ENCODE results near the gene DNAJB13.

DNAJB13 gene

DNA sequence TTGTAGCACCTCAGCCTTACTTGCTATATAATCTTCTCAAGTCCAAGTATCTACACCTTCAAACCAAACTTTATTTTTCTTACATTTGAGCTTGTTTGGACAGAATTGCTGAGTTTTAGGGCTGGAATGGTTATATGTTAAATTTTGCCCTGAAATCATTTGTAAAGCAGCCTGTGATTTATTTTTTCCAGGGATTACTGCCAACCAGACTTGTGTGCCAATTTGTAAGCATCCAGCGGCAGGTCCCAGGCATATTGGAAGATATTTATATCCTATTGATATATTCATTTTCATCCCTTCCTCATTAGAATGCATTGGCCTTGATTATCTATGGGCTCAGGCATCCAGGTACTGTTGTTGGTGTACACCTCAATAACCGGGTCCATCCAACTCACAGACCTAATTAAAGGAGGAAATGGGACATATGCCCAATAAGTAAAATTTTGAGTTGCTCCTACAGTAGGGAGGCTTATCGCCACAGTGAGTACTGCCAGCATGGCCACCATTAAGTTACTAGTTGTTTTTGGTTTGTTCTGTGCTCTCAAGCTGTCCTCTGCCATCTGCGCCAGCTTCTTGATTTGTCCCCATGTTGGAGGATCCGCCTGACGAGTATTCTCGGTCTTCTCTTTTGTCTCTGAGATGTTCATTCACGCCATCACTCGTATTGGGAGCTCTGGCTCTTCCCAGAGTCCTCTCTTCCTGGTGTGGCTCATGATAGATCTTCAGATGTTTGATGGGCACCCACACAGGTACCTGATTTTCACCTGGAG, 9.8 kb upstream of the DNAJB13 start:
- Histone ChIP-seq H3K9me3 (ENCODE audit: control insufficient read depth, insufficient read depth, low read length) (peaks cover 20% of the 10 kb centered on the region), H3K4me1 (ENCODE audit: insufficient read depth, low read length) (no peaks in the 10 kb centered on the region), H3K36me3 (ENCODE audit: insufficient read depth, low read length) (no peaks in the 10 kb centered on the region), H3K9ac (ENCODE audit: low read depth, low read length) (no peak overlapping the region)

GRCh38 chr11:73942010-73942409, 8.8 kb upstream of the DNAJB13 start:
- Histone ChIP-seq H3K9ac (ENCODE audit: low read depth, low read length) (no peak overlapping the region), H3K9me3 (ENCODE audit: control insufficient read depth, insufficient read depth, low read length) (peaks cover 24% of the 10 kb centered on the region), H3K4me1 (ENCODE audit: insufficient read depth, low read length) (no peaks in the 10 kb centered on the region), H3K36me3 (ENCODE audit: insufficient read depth, low read length) (no peaks in the 10 kb centered on the region)

- Histone ChIP-seq H3K9ac (ENCODE audit: low read depth, low read length) (no peak overlapping the region), H3K4me1 (ENCODE audit: insufficient read depth, low read length) (no peaks in the 10 kb centered on the region), H3K9me3 (ENCODE audit: control insufficient read depth, insufficient read depth, low read length) (peaks cover 21% of the 10 kb centered on the region; the same call in 1 of the 2 replicates), H3K36me3 (ENCODE audit: insufficient read depth, low read length) (no peaks in the 10 kb centered on the region)
Measured at GRCh38 chr11:73944085-73944484, 6.7 kb upstream of the DNAJB13 start.

DNA sequence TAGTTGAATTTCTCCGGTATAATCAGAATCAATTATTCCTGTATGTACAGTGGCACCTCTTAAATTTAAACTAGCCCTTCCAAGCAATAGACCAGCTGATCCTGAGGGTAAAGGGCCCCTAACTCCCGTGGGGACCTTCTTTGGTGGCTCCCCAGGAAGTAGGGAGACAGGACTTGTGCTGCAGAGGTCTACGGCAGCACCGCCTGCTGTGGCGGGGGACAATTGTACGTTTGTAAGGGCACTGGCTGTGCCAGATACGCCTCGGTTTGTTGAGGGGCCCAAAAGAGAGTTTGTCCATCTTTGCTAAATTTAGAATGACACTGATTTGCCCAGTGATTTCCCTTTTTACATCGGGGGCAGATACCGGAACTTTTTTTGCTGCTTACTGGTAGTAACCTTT, 5.9 kb upstream of the DNAJB13 start:
- no peaks in the 10 kb centered on the region for H3K36me3 ChIP-seq (ENCODE audit: insufficient read depth, low read length)
- no peak overlapping the region for H3K9ac ChIP-seq (ENCODE audit: low read depth, low read length)
- peaks cover 16% of the 10 kb centered on the region; the same call in 1 of the 2 replicates for H3K9me3 ChIP-seq (ENCODE audit: control insufficient read depth, insufficient read depth, low read length)
- no peaks in the 10 kb centered on the region for H3K4me1 ChIP-seq (ENCODE audit: insufficient read depth, low read length)

DNA sequence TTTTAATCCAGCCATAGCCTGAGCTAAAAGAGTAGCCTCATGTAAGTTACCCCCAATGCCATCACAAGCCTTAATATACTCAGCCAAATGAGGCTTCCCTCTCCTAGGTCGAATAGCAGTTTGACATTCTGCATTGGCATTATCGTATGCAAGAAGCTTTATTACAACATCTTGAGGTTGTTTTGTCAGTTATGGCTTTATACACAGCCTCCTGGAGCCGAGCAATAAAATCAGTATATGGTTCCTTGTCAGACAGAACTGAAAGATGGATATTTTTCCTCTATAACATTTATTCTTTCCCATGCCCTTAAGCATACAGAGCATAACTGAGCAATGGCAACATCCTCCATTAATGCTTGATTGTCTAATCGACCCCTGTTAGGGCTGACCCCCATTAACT, 5.4 kb upstream of the DNAJB13 start:
- Histone ChIP-seq H3K36me3 (ENCODE audit: insufficient read depth, low read length) (no peaks in the 10 kb centered on the region), H3K9ac (ENCODE audit: low read depth, low read length) (no peak overlapping the region), H3K9me3 (ENCODE audit: control insufficient read depth, insufficient read depth, low read length) (peaks cover 12% of the 10 kb centered on the region; the same call in 1 of the 2 replicates), H3K4me1 (ENCODE audit: insufficient read depth, low read length) (no peaks in the 10 kb centered on the region)

DNA sequence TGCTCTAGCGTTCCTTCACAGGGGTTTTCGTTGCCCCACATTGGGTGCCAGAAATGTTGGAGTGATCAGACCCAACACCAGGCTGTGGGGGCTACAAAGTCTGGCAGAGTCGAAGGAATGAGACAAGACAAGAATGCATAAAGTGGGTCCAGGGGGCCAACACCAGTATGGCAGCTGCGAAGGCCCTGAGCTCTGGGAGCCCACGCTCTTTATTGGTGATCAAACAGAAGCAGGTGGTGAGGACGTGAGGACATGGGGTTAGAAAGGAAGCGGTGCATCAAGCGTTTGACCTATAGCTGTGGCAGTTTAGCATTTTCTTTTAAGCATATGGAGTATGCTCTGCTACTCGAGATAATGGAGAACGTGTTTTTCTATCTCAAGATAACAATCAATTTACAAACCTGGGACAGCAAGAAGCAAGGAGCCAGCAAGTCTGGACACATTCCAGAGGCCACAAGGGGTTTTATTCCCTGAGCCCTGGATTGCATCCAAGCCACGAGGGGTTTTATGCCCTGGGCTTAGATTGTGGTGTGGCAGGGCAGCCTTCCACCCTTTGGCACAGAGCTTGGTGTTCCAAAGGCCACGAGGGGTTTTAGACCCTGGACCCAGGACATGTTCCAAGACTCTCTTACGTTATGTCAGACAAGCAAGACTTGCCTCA, 3.9 kb upstream of the DNAJB13 start:
- Histone ChIP-seq H3K9me3 (ENCODE audit: control insufficient read depth, insufficient read depth, low read length) (peaks cover 7% of the 10 kb centered on the region; the same call in 1 of the 2 replicates), H3K4me1 (ENCODE audit: insufficient read depth, low read length) (no peaks in the 10 kb centered on the region), H3K9ac (ENCODE audit: low read depth, low read length) (no peak overlapping the region), H3K36me3 (ENCODE audit: insufficient read depth, low read length) (no peaks in the 10 kb centered on the region)

GRCh38 chr11:73949246-73949645, 1.6 kb upstream of the DNAJB13 start:
- no peaks in the 10 kb centered on the region for H3K36me3 ChIP-seq (ENCODE audit: insufficient read depth, low read length)
- peaks cover 7% of the 10 kb centered on the region; the same call in 1 of the 2 replicates for H3K9me3 ChIP-seq (ENCODE audit: control insufficient read depth, insufficient read depth, low read length)
- H3K4me1 ChIP-seq (ENCODE audit: insufficient read depth, low read length) = no peaks in the 10 kb centered on the region
- no peak overlapping the region for H3K9ac ChIP-seq (ENCODE audit: low read depth, low read length)

DNA sequence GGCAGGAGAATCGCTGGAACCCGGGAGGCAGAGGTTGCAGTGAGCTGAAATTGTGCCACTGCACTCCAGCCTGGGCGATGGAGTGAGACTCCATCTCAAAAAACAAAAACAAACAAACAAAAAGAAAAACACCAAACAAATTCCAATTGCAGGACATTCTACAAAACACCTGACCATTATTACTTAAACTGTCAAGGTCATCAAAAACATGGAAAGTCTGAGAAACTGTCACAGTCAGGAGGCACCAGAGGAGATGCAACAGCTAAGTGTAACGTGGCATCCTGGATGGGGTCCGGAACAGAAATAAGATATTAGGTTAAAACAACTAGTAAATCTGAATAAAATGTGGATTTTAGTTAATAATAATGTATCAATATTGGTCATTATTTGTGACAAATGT, 914 bp upstream of the DNAJB13 start:
- H3K9ac ChIP-seq (ENCODE audit: low read depth, low read length) = no peak overlapping the region
- no peaks in the 10 kb centered on the region for H3K4me1 ChIP-seq (ENCODE audit: insufficient read depth, low read length)
- peaks cover 7% of the 10 kb centered on the region; the same call in 1 of the 2 replicates for H3K9me3 ChIP-seq (ENCODE audit: control insufficient read depth, insufficient read depth, low read length)
- no peaks in the 10 kb centered on the region for H3K36me3 ChIP-seq (ENCODE audit: insufficient read depth, low read length)

DNA sequence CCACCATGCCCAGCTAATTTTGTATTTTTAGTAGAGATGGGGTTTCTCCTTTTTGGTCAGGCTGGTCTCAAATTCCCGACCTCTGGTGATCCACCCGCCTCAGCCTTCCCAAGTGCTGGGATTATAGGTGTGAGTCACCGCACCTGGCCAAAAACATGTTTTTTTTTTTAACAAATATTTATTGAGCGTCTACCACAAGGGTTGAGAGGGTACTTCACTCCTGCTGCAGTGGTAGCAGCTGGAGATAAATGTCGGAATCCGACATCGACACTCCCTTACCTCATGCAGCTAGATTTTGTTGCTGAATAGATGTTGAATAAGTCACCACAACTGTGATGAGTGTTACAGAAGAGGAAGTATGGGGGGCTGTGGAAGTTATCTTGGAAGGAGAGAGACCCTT, 971 bp downstream of the DNAJB13 start:
- peaks cover 3% of the 10 kb centered on the region; the same call in 1 of the 2 replicates for H3K4me1 ChIP-seq (ENCODE audit: insufficient read depth, low read length)
- H3K9ac ChIP-seq (ENCODE audit: low read depth, low read length) = no peak overlapping the region
- peaks cover 5% of the 10 kb centered on the region; the same call in 1 of the 2 replicates for H3K9me3 ChIP-seq (ENCODE audit: control insufficient read depth, insufficient read depth, low read length)
- H3K36me3 ChIP-seq (ENCODE audit: insufficient read depth, low read length) = no peaks in the 10 kb centered on the region

GRCh38 chr11:73956876-73957653, 6.2 kb downstream of the DNAJB13 start:
- H3K4me1 ChIP-seq (ENCODE audit: insufficient read depth, low read length) = peaks cover 3% of the 10 kb centered on the region; the same call in 1 of the 2 replicates
- no peaks in the 10 kb centered on the region for H3K9me3 ChIP-seq (ENCODE audit: control insufficient read depth, insufficient read depth, low read length)

GRCh38 chr11:73957654-73958361, 7.0 kb downstream of the DNAJB13 start:
- Histone ChIP-seq H3K36me3 (ENCODE audit: insufficient read depth, low read length) (no peaks in the 10 kb centered on the region), H3K9ac (ENCODE audit: low read depth, low read length) (no peak overlapping the region), H3K9me3 (ENCODE audit: control insufficient read depth, insufficient read depth, low read length) (no peaks in the 10 kb centered on the region), H3K4me1 (ENCODE audit: insufficient read depth, low read length) (peaks cover 3% of the 10 kb centered on the region; the same call in 1 of the 2 replicates)

More at GRCh38 chr11:73956876-73957653, 6.2 kb downstream of the DNAJB13 start:
- no peaks in the 10 kb centered on the region for H3K36me3 ChIP-seq (ENCODE audit: insufficient read depth, low read length)
- no peak overlapping the region for H3K9ac ChIP-seq (ENCODE audit: low read depth, low read length)

DNA sequence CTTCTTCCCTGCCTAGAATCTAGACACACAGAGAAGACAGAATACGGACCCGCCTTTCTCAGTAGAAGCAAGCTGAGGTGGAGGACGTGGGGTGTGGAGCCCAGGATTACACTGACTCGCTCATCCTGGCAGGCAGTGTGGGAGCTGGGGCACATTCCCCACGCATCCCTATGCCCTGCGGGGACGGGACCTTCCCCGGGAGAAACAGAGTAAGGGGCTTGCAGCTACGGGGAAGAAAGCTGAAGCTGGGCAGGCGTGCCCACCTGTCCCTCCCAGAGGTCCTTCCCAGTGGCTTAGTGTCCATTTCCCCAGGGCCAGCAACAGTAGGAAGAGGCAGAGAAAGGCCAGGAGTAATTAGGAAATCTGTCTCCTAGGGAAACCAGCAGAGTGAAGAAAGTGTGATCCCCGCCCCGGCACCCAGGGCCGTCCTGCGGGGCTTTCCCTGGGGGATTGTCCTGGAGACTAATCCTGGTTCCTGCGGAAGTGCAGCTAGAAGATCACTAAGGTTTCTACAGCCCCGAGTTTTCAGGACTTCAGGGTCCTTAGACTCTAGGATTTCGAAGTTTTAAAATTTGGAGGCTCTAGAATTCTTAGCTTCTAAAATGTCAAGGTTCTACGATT, 7.8 kb downstream of the DNAJB13 start:
- Histone ChIP-seq H3K36me3 (ENCODE audit: insufficient read depth, low read length) (no peaks in the 10 kb centered on the region), H3K9ac (ENCODE audit: low read depth, low read length) (no peak overlapping the region), H3K4me1 (ENCODE audit: insufficient read depth, low read length) (peaks cover 3% of the 10 kb centered on the region; the same call in 1 of the 2 replicates), H3K9me3 (ENCODE audit: control insufficient read depth, insufficient read depth, low read length) (no peaks in the 10 kb centered on the region)

DNA sequence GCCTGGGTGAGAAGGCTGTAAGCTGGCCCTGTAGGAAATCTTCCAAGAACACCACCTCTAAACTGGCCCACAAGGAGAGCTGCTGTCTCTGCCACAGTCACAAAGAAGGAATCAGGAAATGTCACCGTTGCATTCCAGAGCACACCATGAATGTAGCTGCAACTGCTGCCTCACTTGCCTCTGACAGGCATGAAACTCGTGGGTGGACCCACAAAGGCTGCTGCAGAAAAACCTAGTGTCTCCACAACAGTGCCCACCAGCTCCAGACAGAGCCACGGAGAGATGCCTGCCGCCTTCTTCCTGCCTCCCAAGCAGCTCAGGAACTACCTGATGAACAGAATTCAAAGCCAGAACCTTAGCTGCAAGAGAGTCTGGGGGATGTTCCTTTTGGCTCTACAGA, 10.5 kb downstream of the DNAJB13 start:
- H3K4me1 ChIP-seq (ENCODE audit: insufficient read depth, low read length) = no peaks in the 10 kb centered on the region; the same call in 1 of the 2 replicates
- H3K9me3 ChIP-seq (ENCODE audit: control insufficient read depth, insufficient read depth, low read length) = no peaks in the 10 kb centered on the region
- no peaks in the 10 kb centered on the region for H3K36me3 ChIP-seq (ENCODE audit: insufficient read depth, low read length)
- H3K9ac ChIP-seq (ENCODE audit: low read depth, low read length) = no peak overlapping the region

Data from ES-I3 (cell line).